GM21423 (cell line): ENCODE results near the gene ASPM.
A peak's percentile ranks its signal among the peaks of the same experiment; 100 is the strongest.

Source experiments
- ATAC-seq: cut with Tn5 transposase; IDR thresholded peaks from one replicate; pipeline ENCODE4 v1.9.1; 2021; ENCODE audit warnings: mild to moderate bottlenecking, moderate library complexity; ENCODE audit not compliant: unreplicated experiment

The ASPM gene

GRCh38 chr1:197146101-197147095, at the start of gene ASPM:
TSS of gene ASPM (minus strand) at chr1:197146669. CDS start at chr1:197146437, 232 bp downstream.
- peak; percentile 99 for ATAC-seq

GRCh38 chr1:197195100-197195499, 48.6 kb upstream of the ASPM start:
- ATAC-seq, result no peak

GRCh38 chr1:197184190-197184589, 37.7 kb upstream of the ASPM start:
- ATAC-seq, result no peak

- no peak for ATAC-seq
Observed at GRCh38 chr1:197183195-197183748, 36.8 kb upstream of the ASPM start.

- no peak for ATAC-seq
Observed at GRCh38 chr1:197182716-197183115, 36.2 kb upstream of the ASPM start.

- ATAC-seq, result peak; percentile 61
Observed at GRCh38 chr1:197181982-197182381, 35.5 kb upstream of the ASPM start.

GRCh38 chr1:197180252-197180878, 33.9 kb upstream of the ASPM start:
- peak; percentile 50 for ATAC-seq

- ATAC-seq, result peak; percentile 56
Observed at GRCh38 chr1:197178998-197179397, 32.5 kb upstream of the ASPM start.

GRCh38 chr1:197174818-197175217, 28.3 kb upstream of the ASPM start:
- ATAC-seq, result no peak

GRCh38 chr1:197173571-197174507, 27.4 kb upstream of the ASPM start:
- ATAC-seq, result no peak

- ATAC-seq, result no peak
Observed at GRCh38 chr1:197171531-197171930, 25.1 kb upstream of the ASPM start.

- ATAC-seq, result no peak
Observed at GRCh38 chr1:197170538-197170937, 24.1 kb upstream of the ASPM start.

- no peak for ATAC-seq
Observed at GRCh38 chr1:197159461-197159860, 13.0 kb upstream of the ASPM start.

GRCh38 chr1:197156692-197157091, 10.2 kb upstream of the ASPM start:
- ATAC-seq, result no peak

- no peak for ATAC-seq
Observed at GRCh38 chr1:197152662-197153061, 6.2 kb upstream of the ASPM start.

- ATAC-seq, result no peak
Observed at GRCh38 chr1:197151185-197151584, 4.7 kb upstream of the ASPM start.

- no peak for ATAC-seq
Observed at GRCh38 chr1:197150336-197151005, 4.0 kb upstream of the ASPM start.

GRCh38 chr1:197149340-197149739, 2.9 kb upstream of the ASPM start:
- no peak for ATAC-seq

GRCh38 chr1:197145446-197146024, 934 bp downstream of the ASPM start:
- no peak for ATAC-seq
